ENCODE measurements around the gene ERH. TPM values are rescaled to one million over a fixed set of nuclear protein-coding genes. Genes with fewer than 3 reads are reported as not detected.

ERH gene
- total RNA-seq, 4 donors from 2014 or later: 62.4 to 70.9 (median 68.8) TPM

DNA sequence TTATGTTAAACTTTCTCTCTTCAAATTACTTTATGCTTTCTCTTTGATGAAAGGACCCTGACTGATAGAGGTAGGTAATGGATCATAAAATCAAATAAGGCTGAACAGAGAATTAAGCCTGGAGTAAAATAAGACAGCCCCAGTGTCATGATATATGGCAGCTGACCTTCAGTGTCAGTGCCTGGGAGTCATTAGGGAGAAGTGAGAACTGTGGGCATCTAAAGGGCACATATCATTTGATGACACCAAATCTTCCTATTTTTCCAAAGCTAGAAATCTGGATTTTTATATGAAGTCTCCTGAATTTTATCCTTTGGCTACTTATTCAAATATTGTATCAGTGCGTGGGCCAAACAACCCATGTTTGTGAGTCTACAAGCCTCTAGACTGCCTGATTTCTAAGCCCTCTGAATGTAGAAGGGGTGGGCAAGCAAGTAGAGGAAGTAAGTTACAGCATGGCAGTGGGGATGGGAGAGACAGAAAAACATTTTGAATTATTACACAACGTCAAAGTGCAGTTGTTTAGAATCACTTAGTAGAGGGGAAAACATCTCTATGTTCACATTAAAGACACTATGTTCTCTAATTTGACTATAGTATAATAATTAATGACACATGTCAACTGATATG is 10.3 kb upstream of the ERH start:
- ATAC-seq (ENCODE audit: low FRiP score): no peak
- no peak for DNase-seq (ENCODE audit: low spot score)
- TF ChIP-seq, protein P1, sequence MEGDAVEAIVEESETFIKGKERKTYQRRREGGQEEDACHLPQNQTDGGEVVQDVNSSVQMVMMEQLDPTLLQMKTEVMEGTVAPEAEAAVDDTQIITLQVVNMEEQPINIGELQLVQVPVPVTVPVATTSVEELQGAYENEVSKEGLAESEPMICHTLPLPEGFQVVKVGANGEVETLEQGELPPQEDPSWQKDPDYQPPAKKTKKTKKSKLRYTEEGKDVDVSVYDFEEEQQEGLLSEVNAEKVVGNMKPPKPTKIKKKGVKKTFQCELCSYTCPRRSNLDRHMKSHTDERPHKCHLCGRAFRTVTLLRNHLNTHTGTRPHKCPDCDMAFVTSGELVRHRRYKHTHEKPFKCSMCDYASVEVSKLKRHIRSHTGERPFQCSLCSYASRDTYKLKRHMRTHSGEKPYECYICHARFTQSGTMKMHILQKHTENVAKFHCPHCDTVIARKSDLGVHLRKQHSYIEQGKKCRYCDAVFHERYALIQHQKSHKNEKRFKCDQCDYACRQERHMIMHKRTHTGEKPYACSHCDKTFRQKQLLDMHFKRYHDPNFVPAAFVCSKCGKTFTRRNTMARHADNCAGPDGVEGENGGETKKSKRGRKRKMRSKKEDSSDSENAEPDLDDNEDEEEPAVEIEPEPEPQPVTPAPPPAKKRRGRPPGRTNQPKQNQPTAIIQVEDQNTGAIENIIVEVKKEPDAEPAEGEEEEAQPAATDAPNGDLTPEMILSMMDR (IDR thresholded peaks at IDR 0.05): no peak

DNA sequence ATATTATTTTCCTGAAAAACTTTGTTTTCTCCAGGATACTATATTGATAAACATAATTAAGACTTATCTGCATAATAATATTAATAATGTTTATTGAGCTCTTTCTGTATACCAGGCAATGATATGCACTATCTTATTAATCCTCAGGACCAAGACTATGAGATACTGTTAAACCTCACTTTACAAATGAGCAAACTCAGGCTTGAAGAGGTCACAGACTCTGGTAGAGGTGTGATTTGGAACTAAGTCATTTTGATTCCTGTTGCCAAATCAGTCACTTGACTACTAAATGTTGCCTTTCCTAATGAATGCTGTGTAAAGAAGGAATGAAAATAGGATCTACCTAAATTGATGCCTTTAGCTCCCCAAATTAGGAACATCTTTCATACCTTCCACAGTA is 7.7 kb upstream of the ERH start:
- ATAC-seq (ENCODE audit: low FRiP score): no peak
- DNase-seq (ENCODE audit: low spot score): no peak
- TF ChIP-seq, protein P1 (IDR thresholded peaks at IDR 0.05): no peak

DNA sequence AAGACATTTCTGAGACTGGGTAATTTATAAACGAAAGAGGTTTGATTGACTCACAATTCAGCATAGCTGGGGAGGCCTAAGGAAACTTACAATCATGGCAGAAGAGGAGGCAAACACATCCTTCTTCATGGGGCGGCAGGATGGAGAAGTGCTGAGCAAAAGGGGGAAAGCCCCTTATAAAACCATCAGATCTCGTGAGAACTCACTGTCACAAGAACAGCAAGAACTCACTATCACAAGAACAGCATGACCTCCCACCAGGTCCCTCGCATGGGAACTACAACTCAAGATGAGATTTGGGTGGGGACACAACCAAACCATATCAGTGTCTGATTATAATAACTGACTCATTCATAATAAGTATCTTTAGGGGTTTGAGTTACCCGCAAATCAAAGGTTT is 6.8 kb upstream of the ERH start:
- DNase-seq (ENCODE audit: low spot score) (no peak), ATAC-seq (ENCODE audit: low FRiP score) (no peak)
- TF ChIP-seq, protein P1 (IDR thresholded peaks at IDR 0.05): no peak

DNA sequence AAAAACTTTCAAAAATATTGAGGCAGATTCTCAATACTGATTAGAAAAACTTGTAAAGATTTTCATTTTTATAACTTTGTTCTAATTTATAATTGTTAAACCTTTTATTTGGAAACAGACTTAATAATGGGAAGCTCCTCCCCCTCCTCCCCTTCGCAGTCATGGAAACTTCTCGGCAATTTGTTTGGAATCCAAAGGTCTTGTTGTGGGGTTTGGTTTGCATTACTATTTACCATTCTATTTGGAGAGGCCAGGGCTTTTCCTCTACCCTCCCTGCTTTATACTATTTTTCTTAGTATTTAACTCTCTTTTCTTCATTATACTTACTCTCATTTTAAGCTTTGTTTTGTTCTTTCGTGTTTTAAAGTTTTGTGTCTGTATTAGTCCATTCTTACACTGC is 6.4 kb upstream of the ERH start:
- ATAC-seq (ENCODE audit: low FRiP score) (no peak), DNase-seq (ENCODE audit: low spot score) (no peak)
- TF ChIP-seq, protein P1 (IDR thresholded peaks at IDR 0.05): no peak

- no peak for ATAC-seq (ENCODE audit: low FRiP score)
- no peak for DNase-seq (ENCODE audit: low spot score)
- TF ChIP-seq, protein P1 (IDR thresholded peaks at IDR 0.05): no peak
These were observed 3.7 kb upstream of the ERH start for GRCh38 chr14:69401841-69402240.

- TF ChIP-seq, protein P1 (IDR thresholded peaks at IDR 0.05): no peak
- no peak for ATAC-seq (ENCODE audit: low FRiP score)
These were observed 2.1 kb upstream of the ERH start for GRCh38 chr14:69400154-69400553.

GRCh38 chr14:69399750-69400149 is 1.7 kb upstream of the ERH start:
- TF ChIP-seq, protein P1 (IDR thresholded peaks at IDR 0.05): no peak
- no peak for ATAC-seq (ENCODE audit: low FRiP score)

More at GRCh38 chr14:69400154-69400553, 2.1 kb upstream of the ERH start:
- DNase-seq (ENCODE audit: low spot score): no peak

More at GRCh38 chr14:69399750-69400149, 1.7 kb upstream of the ERH start:
- DNase-seq (ENCODE audit: low spot score): no peak
